SK-MEL-5 (cell line): ENCODE results near the gene FGF18. TPM values are rescaled to one million over a fixed set of nuclear protein-coding genes. Genes with fewer than 3 reads are reported as not detected.
A peak's percentile ranks its signal among the peaks of the same experiment; 100 is the strongest.
"Not testable (repeated sequence)": the region's sequence is repeated elsewhere in the genome, so short reads cannot be mapped to it uniquely, and the experiment has no call there.

ENCODE experiments used
- DNase-seq: peaks from one replicate; pipeline ENCODE4 v3.0.0-alpha.2; 2016; ENCODE audit warnings: low read depth, low spot score
- in situ Hi-C: cut with HindIII; loops from 2 replicates; pipeline ENCODE4 v1.10.0; 2016; ENCODE audit warnings: low sequenced_read_pairs, high pct_unique_total_duplicates, low pct_unique_long_range_greater_than_20kb
- polyA plus RNA-seq, 2 experiments: library from polyadenylated mRNA; depleted of rRNA; stranded (reverse); fragments of >200 nt; gene quantifications; 2 replicates each; pipeline ENCODE4 v1.2.3, GENCODE V29; 2015
- total RNA-seq: library from RNA; depleted of rRNA; stranded (reverse); fragments of >200 nt; shearing (Covaris generic); gene quantifications from 2 replicates; pipeline ENCODE4 v1.2.3, GENCODE V29; 2014; rRNA removed

FGF18 gene
- not detected in 2 replicates for total RNA-seq
- polyA plus RNA-seq (2015; cell fraction: cytosol; rRNA removed): 0.04 TPM in 1 of 2 replicates, not detected in the other
- polyA plus RNA-seq (2015; cell fraction: nucleus; rRNA removed): 0.73 TPM in 1 of 2 replicates, not detected in the other

- in situ Hi-C loops: no loop called here
- DNase-seq: no peak
Observed at GRCh38 chr5:171418982-171419687, at the start of gene FGF18. FGF18 (plus strand) TSS chr5:171419647; CDS start chr5:171420200, 553 bp downstream.

GRCh38 chr5:171369898-171370297 is 49.5 kb upstream of the FGF18 start:
- in situ Hi-C loops: no loop called here
- DNase-seq: no peak

GRCh38 chr5:171370881-171371280 is 48.6 kb upstream of the FGF18 start:
- in situ Hi-C loops, DNase-seq: not testable (repeated sequence)

- in situ Hi-C loops: no loop called here
- DNase-seq: no peak
Observed at GRCh38 chr5:171371326-171371725, 48.1 kb upstream of the FGF18 start.

GRCh38 chr5:171379961-171380360 is 39.5 kb upstream of the FGF18 start:
- in situ Hi-C loops: no loop called here
- no peak for DNase-seq

GRCh38 chr5:171384416-171384815 is 35.0 kb upstream of the FGF18 start:
- DNase-seq, in situ Hi-C loops: not testable (repeated sequence)

- DNase-seq: not testable (repeated sequence)
Observed at GRCh38 chr5:171384999-171385398, 34.4 kb upstream of the FGF18 start.

GRCh38 chr5:171386006-171386671 is 33.3 kb upstream of the FGF18 start:
- DNase-seq: no peak
- in situ Hi-C loops: no loop called here

More at GRCh38 chr5:171384999-171385398, 34.4 kb upstream of the FGF18 start:
- in situ Hi-C loops: not testable (repeated sequence)

GRCh38 chr5:171386861-171387344 is 32.5 kb upstream of the FGF18 start:
- in situ Hi-C loops: no loop called here
- no peak for DNase-seq

- in situ Hi-C loops: no loop called here
Observed at GRCh38 chr5:171387345-171387969, 32.0 kb upstream of the FGF18 start, which contains the start of gene NPM1. NPM1 (plus strand) TSS chr5:171387849; CDS start chr5:171387949, 100 bp downstream.

GRCh38 chr5:171387970-171388815 is 31.3 kb upstream of the FGF18 start:
- peak; percentile 88 for DNase-seq
- in situ Hi-C loops: no loop called here

More at GRCh38 chr5:171387345-171387969, 32.0 kb upstream of the FGF18 start, which contains the start of gene NPM1:
- peak; percentile 97 for DNase-seq

GRCh38 chr5:171388816-171389168 is 30.7 kb upstream of the FGF18 start:
- in situ Hi-C loops: no loop called here
- no peak for DNase-seq

GRCh38 chr5:171390883-171391677 is 28.4 kb upstream of the FGF18 start:
- no peak for DNase-seq
- in situ Hi-C loops: no loop called here

GRCh38 chr5:171391996-171392577 is 27.4 kb upstream of the FGF18 start:
- in situ Hi-C loops: no loop called here
- no peak for DNase-seq

- in situ Hi-C loops: no loop called here
Observed at GRCh38 chr5:171392585-171393159, 26.8 kb upstream of the FGF18 start.

GRCh38 chr5:171395042-171395441 is 24.4 kb upstream of the FGF18 start:
- no peak for DNase-seq
- in situ Hi-C loops: no loop called here

More at GRCh38 chr5:171392585-171393159, 26.8 kb upstream of the FGF18 start:
- no peak for DNase-seq
